Activated naive CD4-positive, alpha-beta T cell treated with anti-CD3 and anti-CD28 coated beads for 36 hours (primary cell): ENCODE results near the gene IRX2. TPM values are rescaled to one million over a fixed set of nuclear protein-coding genes. Genes with fewer than 3 reads are reported as not detected.

Experiments
- CTCF ChIA-PET: fragments of 350-600 bp; sonication (Branson Sonifier 250); formaldehyde crosslinking; loops from one replicate; lab custom pipeline; 2021; ENCODE audit warnings: antibody characterized with exemption; lab: Charles Lee
- DNase-seq: peaks from one replicate; pipeline ENCODE4 v3.0.0-alpha.2; 2020
- H3K27ac Mint-ChIP-seq: one replicate; pipeline ENCODE4 v1.8.0; 2021; ENCODE audit warnings: mild to moderate bottlenecking, mixed read lengths
- H3K27me3 Mint-ChIP-seq: one replicate; pipeline ENCODE4 v1.8.0; 2021; ENCODE audit warnings: low read depth, mixed read lengths
- H3K36me3 Mint-ChIP-seq: one replicate; pipeline ENCODE4 v1.8.0; 2021; ENCODE audit warnings: low read depth, mixed read lengths
- H3K4me1 Mint-ChIP-seq: one replicate; pipeline ENCODE4 v1.8.0; 2021; ENCODE audit warnings: low read depth, mixed read lengths
- H3K4me3 Mint-ChIP-seq: one replicate; pipeline ENCODE4 v1.8.0; 2021; ENCODE audit warnings: mild to moderate bottlenecking, moderate library complexity, mixed read lengths
- H3K9me3 Mint-ChIP-seq: one replicate; pipeline ENCODE4 v1.8.0; 2021; ENCODE audit warnings: mixed read lengths
- intact Hi-C: fragments of 100-400 bp; cut with micrococcal nuclease; formaldehyde crosslinking; loops from one replicate; pipeline ENCODE4 v1.15.1; 2023
- total RNA-seq, 2 experiments: library from RNA; stranded (reverse); gene quantifications; one replicate each; pipeline ENCODE4 v1.2.3, GENCODE V29; 2021

IRX2 gene
- total RNA-seq, 2 experiments from 2014 or later: not detected

GRCh38 chr5:2715856-2716255, 35.6 kb downstream of the IRX2 start:
- H3K4me1 Mint-ChIP-seq: no peaks in the 10 kb centered on the region
- H3K27me3 Mint-ChIP-seq: peaks cover 3% of the 10 kb centered on the region
- CTCF ChIA-PET: no interaction called here
- no peak overlapping the region for H3K4me3 Mint-ChIP-seq
- H3K36me3 Mint-ChIP-seq: no peaks in the 10 kb centered on the region
- no peak for DNase-seq
- intact Hi-C loops: no loop called here
- H3K27ac Mint-ChIP-seq: no peak overlapping the region
- H3K9me3 Mint-ChIP-seq: no peaks in the 10 kb centered on the region

GRCh38 chr5:2714805-2715204, 36.7 kb downstream of the IRX2 start:
- no peak overlapping the region for H3K4me3 Mint-ChIP-seq
- CTCF ChIA-PET: no interaction called here
- no peaks in the 10 kb centered on the region for H3K4me1 Mint-ChIP-seq
- no peak overlapping the region for H3K27ac Mint-ChIP-seq
- DNase-seq: no peak
- no peaks in the 10 kb centered on the region for H3K36me3 Mint-ChIP-seq
- H3K9me3 Mint-ChIP-seq: no peaks in the 10 kb centered on the region
- peaks cover 3% of the 10 kb centered on the region for H3K27me3 Mint-ChIP-seq
- intact Hi-C loops: no loop called here

- intact Hi-C loops: no loop called here
- CTCF ChIA-PET: no interaction called here
- H3K4me3 Mint-ChIP-seq: no peak overlapping the region
- no peaks in the 10 kb centered on the region for H3K36me3 Mint-ChIP-seq
- H3K27ac Mint-ChIP-seq: no peak overlapping the region
- H3K9me3 Mint-ChIP-seq: no peaks in the 10 kb centered on the region
- no peak for DNase-seq
- H3K4me1 Mint-ChIP-seq: no peaks in the 10 kb centered on the region
- peaks cover 3% of the 10 kb centered on the region for H3K27me3 Mint-ChIP-seq
Measured at GRCh38 chr5:2714026-2714425, 37.5 kb downstream of the IRX2 start.

- H3K4me1 Mint-ChIP-seq: no peaks in the 10 kb centered on the region
Measured at GRCh38 chr5:2711446-2712425, 39.7 kb downstream of the IRX2 start.

GRCh38 chr5:2710910-2711309, 40.6 kb downstream of the IRX2 start:
- Mint-ChIP-seq H3K27ac (no peak overlapping the region), H3K27me3 (no peaks in the 10 kb centered on the region), H3K4me1 (no peaks in the 10 kb centered on the region), H3K36me3 (no peaks in the 10 kb centered on the region), H3K4me3 (no peak overlapping the region), H3K9me3 (no peaks in the 10 kb centered on the region)
- no peak for DNase-seq
- intact Hi-C loops: no loop called here
- CTCF ChIA-PET: no interaction called here

More at GRCh38 chr5:2711446-2712425, 39.7 kb downstream of the IRX2 start:
- CTCF ChIA-PET: no interaction called here
- intact Hi-C loops: no loop called here
- DNase-seq: no peak
- Mint-ChIP-seq H3K27me3 (no peaks in the 10 kb centered on the region), H3K27ac (no peak overlapping the region), H3K9me3 (no peaks in the 10 kb centered on the region), H3K4me3 (no peak overlapping the region), H3K36me3 (no peaks in the 10 kb centered on the region)

GRCh38 chr5:2709976-2710689, 41.3 kb downstream of the IRX2 start:
- H3K27me3 Mint-ChIP-seq: no peaks in the 10 kb centered on the region
- CTCF ChIA-PET: no interaction called here
- no peak overlapping the region for H3K27ac Mint-ChIP-seq
- H3K36me3 Mint-ChIP-seq: no peaks in the 10 kb centered on the region
- H3K9me3 Mint-ChIP-seq: no peaks in the 10 kb centered on the region
- no peaks in the 10 kb centered on the region for H3K4me1 Mint-ChIP-seq
- no peak for DNase-seq
- H3K4me3 Mint-ChIP-seq: no peak overlapping the region
- intact Hi-C loops: no loop called here

- H3K27ac Mint-ChIP-seq: no peak overlapping the region
- CTCF ChIA-PET: no interaction called here
Measured at GRCh38 chr5:2708751-2709150, 42.7 kb downstream of the IRX2 start.

GRCh38 chr5:2708132-2708531, 43.3 kb downstream of the IRX2 start:
- intact Hi-C loops: no loop called here
- CTCF ChIA-PET: no interaction called here
- Mint-ChIP-seq H3K4me3 (no peak overlapping the region), H3K27ac (no peak overlapping the region), H3K27me3 (no peaks in the 10 kb centered on the region), H3K9me3 (no peaks in the 10 kb centered on the region), H3K36me3 (no peaks in the 10 kb centered on the region), H3K4me1 (no peaks in the 10 kb centered on the region)
- no peak for DNase-seq

More at GRCh38 chr5:2708751-2709150, 42.7 kb downstream of the IRX2 start:
- Mint-ChIP-seq H3K4me1 (no peaks in the 10 kb centered on the region), H3K9me3 (no peaks in the 10 kb centered on the region), H3K27me3 (no peaks in the 10 kb centered on the region), H3K36me3 (no peaks in the 10 kb centered on the region), H3K4me3 (no peak overlapping the region)
- intact Hi-C loops: no loop called here
- DNase-seq: no peak

- intact Hi-C loops: no loop called here
- CTCF ChIA-PET: no interaction called here
- no peaks in the 10 kb centered on the region for H3K9me3 Mint-ChIP-seq
- no peak overlapping the region for H3K4me3 Mint-ChIP-seq
- H3K27ac Mint-ChIP-seq: no peak overlapping the region
- no peaks in the 10 kb centered on the region for H3K27me3 Mint-ChIP-seq
- DNase-seq: no peak
- no peaks in the 10 kb centered on the region for H3K4me1 Mint-ChIP-seq
- H3K36me3 Mint-ChIP-seq: no peaks in the 10 kb centered on the region
Measured at GRCh38 chr5:2705861-2706260, 45.6 kb downstream of the IRX2 start.

GRCh38 chr5:2704806-2705645, 46.5 kb downstream of the IRX2 start:
- intact Hi-C loops: no loop called here
- DNase-seq: no peak
- Mint-ChIP-seq H3K9me3 (no peaks in the 10 kb centered on the region), H3K27me3 (no peaks in the 10 kb centered on the region), H3K4me3 (no peak overlapping the region), H3K36me3 (no peaks in the 10 kb centered on the region), H3K4me1 (no peaks in the 10 kb centered on the region), H3K27ac (no peak overlapping the region)
- CTCF ChIA-PET: no interaction called here

GRCh38 chr5:2704111-2704510, 47.4 kb downstream of the IRX2 start:
- intact Hi-C loops: no loop called here
- no peak overlapping the region for H3K27ac Mint-ChIP-seq
- H3K36me3 Mint-ChIP-seq: no peaks in the 10 kb centered on the region
- H3K4me1 Mint-ChIP-seq: no peaks in the 10 kb centered on the region
- CTCF ChIA-PET: no interaction called here
- no peaks in the 10 kb centered on the region for H3K27me3 Mint-ChIP-seq
- DNase-seq: no peak
- no peaks in the 10 kb centered on the region for H3K9me3 Mint-ChIP-seq
- no peak overlapping the region for H3K4me3 Mint-ChIP-seq

GRCh38 chr5:2703615-2704014, 47.9 kb downstream of the IRX2 start:
- H3K9me3 Mint-ChIP-seq: no peaks in the 10 kb centered on the region
- CTCF ChIA-PET: no interaction called here
- no peaks in the 10 kb centered on the region for H3K36me3 Mint-ChIP-seq
- no peaks in the 10 kb centered on the region for H3K27me3 Mint-ChIP-seq
- H3K4me1 Mint-ChIP-seq: no peaks in the 10 kb centered on the region
- no peak for DNase-seq
- no peak overlapping the region for H3K4me3 Mint-ChIP-seq
- intact Hi-C loops: no loop called here
- H3K27ac Mint-ChIP-seq: no peak overlapping the region
